HG03064 (cell line): Measurements from ENCODE around the gene UTP15.
A peak's percentile ranks its signal among the peaks of the same experiment; 100 is the strongest.

Experiments
- ATAC-seq: cut with Tn5 transposase; IDR thresholded peaks from one replicate; pipeline ENCODE4 v1.9.1; 2021; ENCODE audit warnings: low read depth; ENCODE audit not compliant: unreplicated experiment

Gene UTP15

GRCh38 chr5:73565139-73565968, at the start of gene UTP15, which contains the start of gene ANKRA2:
Gene UTP15, plus strand, starts transcription at chr5:73565743. Its CDS starts 1,602 bp downstream, at chr5:73567345.
Gene ANKRA2, minus strand, starts transcription at chr5:73565639. Its CDS starts 2,758 bp downstream, at chr5:73562881.
- ATAC-seq = peak; percentile 97

- peak; percentile 84 for ATAC-seq
Observed at GRCh38 chr5:73519531-73520283, 45.8 kb upstream of the UTP15 start.

GRCh38 chr5:73522989-73523388, 42.6 kb upstream of the UTP15 start:
- ATAC-seq = no peak

DNA sequence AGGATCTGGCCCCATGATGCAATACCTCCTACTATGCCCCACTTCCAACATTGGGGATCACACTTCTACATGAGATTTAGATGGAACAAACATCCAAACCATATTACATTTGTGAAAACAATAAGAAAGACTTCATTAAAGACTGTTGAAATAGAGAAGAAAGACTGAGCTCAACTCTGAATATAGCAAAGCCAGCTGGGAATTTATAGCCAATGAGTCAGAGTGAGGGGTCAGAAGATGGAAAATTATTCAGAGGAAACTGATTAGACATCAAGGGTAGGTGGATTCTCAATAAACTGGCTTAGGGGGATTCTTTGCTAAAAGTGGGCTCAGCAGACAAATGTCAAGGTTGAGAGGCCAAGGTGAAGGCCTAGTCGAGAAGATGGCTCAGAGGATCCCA, 41.7 kb upstream of the UTP15 start:
- ATAC-seq = no peak

GRCh38 chr5:73525606-73526203, 39.8 kb upstream of the UTP15 start:
- no peak for ATAC-seq

- ATAC-seq = no peak
Observed at GRCh38 chr5:73528248-73528647, 37.3 kb upstream of the UTP15 start.

- ATAC-seq = no peak
Observed at GRCh38 chr5:73529081-73529480, 36.5 kb upstream of the UTP15 start.

- ATAC-seq = no peak
Observed at GRCh38 chr5:73531356-73531755, 34.2 kb upstream of the UTP15 start.

- no peak for ATAC-seq
Observed at GRCh38 chr5:73532195-73532594, 33.3 kb upstream of the UTP15 start.

DNA sequence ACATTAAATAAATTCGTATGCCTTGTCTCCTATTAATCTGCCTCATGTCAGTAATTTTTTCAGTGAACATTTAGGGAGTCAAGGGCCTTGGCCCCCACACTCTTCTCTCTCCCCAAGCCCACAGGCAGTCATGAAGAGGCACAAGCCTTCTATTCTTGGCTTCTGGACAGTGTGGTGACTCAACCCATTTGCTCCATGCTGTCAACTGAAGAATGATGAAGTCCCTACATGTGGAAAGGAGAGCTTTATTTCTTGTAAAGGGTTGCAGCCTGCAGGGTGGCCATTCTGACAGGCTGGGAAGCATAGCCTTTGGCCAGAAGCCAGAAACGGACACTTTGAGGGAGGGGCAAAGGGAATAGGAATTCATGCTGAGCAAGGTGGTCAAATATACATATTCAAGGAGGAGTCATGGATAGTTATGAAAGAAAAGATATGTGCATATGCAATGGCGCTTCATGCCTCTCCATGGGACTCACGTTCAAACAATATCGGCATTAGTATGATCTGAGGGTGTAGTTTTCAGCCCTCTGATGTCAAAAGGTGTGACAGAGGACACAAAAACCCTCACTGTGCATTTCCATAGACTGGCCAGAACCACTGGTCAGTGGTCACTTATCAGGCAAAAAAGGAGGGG, 31.4 kb upstream of the UTP15 start:
- ATAC-seq = no peak

DNA sequence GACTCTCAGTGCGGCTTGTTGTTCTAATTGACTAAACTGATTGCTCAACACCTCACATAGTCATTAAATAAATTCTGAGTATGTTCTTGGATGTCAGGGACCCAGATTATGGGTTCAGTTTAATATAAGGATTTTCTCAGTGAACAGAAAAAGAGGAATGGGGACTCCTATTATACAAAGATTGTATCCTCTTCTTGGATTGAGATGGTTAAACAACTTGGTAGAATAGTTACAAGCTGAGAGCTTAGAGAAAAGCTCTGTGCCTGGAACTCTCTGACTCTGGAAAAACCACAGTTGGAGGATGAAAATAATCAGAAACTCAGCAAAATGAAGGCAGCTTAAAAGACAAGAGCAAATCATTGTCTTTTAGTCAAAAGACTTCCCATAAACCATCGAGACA, 30.6 kb upstream of the UTP15 start:
- ATAC-seq = no peak

DNA sequence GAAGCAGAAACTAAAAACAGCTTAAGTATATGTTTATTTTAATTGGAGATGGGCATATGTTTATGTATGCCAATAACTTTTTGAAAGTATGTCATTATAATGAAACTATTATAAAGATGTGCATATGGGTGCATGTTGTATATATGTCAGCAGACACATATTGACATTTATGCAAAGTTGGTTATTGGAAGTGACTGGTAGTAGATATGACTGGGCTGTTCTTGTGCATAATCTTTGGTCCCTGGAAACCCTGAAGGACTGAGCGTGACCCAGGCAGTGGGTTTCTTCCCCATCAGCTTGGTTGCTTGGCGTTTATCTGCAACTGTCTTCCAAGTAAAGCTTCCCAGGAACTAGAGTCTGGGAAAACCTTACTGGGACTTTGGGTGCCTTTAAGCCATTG, 25.8 kb upstream of the UTP15 start:
- ATAC-seq = no peak

DNA sequence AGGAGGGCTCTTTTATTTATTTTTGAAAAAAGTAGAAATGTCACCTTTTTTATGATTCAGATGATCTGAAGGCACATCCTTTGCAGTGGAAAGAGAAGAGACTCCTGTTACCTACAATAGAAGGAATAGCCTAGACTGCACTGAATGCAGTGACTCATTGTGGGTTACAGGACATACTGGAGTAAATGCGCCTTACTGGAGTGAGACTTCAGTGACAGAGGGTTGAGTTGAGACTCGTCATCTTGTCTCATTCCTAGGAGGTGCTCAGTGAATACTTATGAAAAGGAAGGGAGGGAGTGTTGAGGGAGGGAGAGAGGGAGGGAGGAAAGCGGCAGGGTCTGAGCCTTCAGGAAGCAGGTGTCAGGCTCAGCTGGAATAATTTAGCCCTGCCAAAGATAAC, 25.4 kb upstream of the UTP15 start:
- ATAC-seq = no peak

DNA sequence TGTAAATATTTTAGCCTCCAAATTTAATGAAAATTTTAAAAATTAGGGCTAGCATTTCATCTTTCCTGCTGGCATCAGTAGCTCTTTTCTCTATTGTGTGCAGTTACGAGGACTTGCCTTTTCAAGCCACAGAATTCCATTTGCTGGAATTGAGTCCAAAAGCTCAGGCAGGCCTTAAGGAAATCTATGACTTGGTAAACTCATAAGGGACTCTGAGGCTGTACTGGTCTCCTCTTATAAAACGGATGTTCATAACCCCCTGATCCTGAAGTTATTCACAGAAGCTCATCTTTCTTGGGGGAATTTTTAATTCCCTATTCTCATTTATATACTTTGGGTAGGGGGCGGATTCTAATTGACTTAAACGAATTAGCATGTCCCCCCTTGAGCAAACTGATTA, 23.5 kb upstream of the UTP15 start:
- ATAC-seq = no peak

GRCh38 chr5:73544429-73545402, 20.8 kb upstream of the UTP15 start:
- no peak for ATAC-seq

- ATAC-seq = no peak
Observed at GRCh38 chr5:73545403-73545779, 20.2 kb upstream of the UTP15 start.

DNA sequence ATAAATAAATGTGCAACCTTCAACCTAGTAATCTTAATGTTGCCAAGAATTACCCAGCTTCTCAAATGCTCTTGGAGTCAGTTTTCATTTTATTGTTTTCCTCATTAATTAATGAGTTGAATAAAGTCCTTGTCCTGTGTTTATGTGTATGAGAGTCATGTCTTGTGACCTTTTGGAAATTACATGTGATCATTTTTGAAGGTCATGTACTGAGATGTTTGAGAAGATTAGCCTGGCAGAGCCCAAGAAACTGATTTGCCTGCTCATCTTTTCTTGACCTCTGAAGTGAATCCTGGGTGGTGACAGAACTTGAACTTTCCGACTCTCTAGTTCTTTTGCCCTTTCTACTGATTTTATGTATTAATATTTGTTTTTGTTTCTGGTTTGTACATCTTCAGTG, 15.5 kb upstream of the UTP15 start:
- ATAC-seq = no peak

- ATAC-seq = no peak
Observed at GRCh38 chr5:73552642-73553041, 12.9 kb upstream of the UTP15 start.

DNA sequence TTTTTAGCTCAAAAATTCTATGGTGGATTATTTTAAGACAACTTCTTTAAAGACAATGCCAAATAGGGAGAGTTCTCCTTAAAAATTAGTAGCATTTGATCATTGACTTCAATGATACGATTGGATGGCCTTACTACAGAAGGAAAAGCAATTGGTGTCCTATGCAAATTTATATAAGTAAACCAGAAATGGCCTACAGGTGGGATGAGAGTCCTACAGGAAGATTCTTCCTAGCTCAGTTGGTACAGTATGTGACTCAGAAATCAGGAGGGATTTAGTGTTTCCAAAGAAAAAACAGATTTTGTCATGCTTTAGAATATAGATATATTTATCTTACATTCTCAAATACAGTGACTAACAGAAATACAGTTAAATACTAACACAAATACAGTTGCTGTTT, 6.6 kb upstream of the UTP15 start:
- no peak for ATAC-seq

- no peak for ATAC-seq
Observed at GRCh38 chr5:73564018-73564417, 1.5 kb upstream of the UTP15 start.
